Measurements from ENCODE around the gene CAMKK2.
"Not testable (repeated sequence)": the region's sequence is repeated elsewhere in the genome, so short reads cannot be mapped to it uniquely, and the experiment has no call there.

CAMKK2 gene

GRCh38 chr12:121278169-121279070, 18.1 kb downstream of the CAMKK2 start:
- DNase-seq = no peak

- no peak for DNase-seq
Observed at GRCh38 chr12:121277374-121277759, 19.1 kb downstream of the CAMKK2 start.

GRCh38 chr12:121274036-121274763, 22.3 kb downstream of the CAMKK2 start:
- DNase-seq = no peak

- no peak for DNase-seq
Observed at GRCh38 chr12:121273364-121273896, 23.1 kb downstream of the CAMKK2 start.

- no peak for DNase-seq
Observed at GRCh38 chr12:121267822-121268221, 28.7 kb downstream of the CAMKK2 start.

- DNase-seq = no peak
Observed at GRCh38 chr12:121264951-121265515, 31.5 kb downstream of the CAMKK2 start.

GRCh38 chr12:121264135-121264534, 32.4 kb downstream of the CAMKK2 start:
- no peak for DNase-seq

GRCh38 chr12:121263206-121263935, 33.1 kb downstream of the CAMKK2 start:
- no peak for DNase-seq

GRCh38 chr12:121261398-121261797, 35.1 kb downstream of the CAMKK2 start:
- DNase-seq = no peak

- no peak for DNase-seq
Observed at GRCh38 chr12:121260091-121260490, 36.4 kb downstream of the CAMKK2 start.

- DNase-seq = no peak
Observed at GRCh38 chr12:121259074-121259473, 37.4 kb downstream of the CAMKK2 start.

- DNase-seq = not testable (repeated sequence)
Observed at GRCh38 chr12:121257704-121258449, 38.6 kb downstream of the CAMKK2 start.

- no peak for DNase-seq
Observed at GRCh38 chr12:121255433-121255832, 41.1 kb downstream of the CAMKK2 start.

GRCh38 chr12:121253638-121254335, 42.7 kb downstream of the CAMKK2 start:
- DNase-seq = no peak

- DNase-seq = no peak
Observed at GRCh38 chr12:121252712-121253345, 43.7 kb downstream of the CAMKK2 start.

- no peak for DNase-seq
Observed at GRCh38 chr12:121251838-121252237, 44.7 kb downstream of the CAMKK2 start.

GRCh38 chr12:121250359-121250758, 46.1 kb downstream of the CAMKK2 start:
- DNase-seq = no peak

- no peak for DNase-seq
Observed at GRCh38 chr12:121248622-121249021, 47.9 kb downstream of the CAMKK2 start.

GRCh38 chr12:121246893-121247557, 49.5 kb downstream of the CAMKK2 start:
- DNase-seq = no peak

GRCh38 chr12:121245951-121246350, 50.6 kb downstream of the CAMKK2 start:
- DNase-seq = no peak

All from NCI-H2107 (cell line).